Thyroid gland (tissue), 4 donors: ENCODE measurements around the gene CPNE4.

Source experiments
- POLR2A ChIP-seq, 2 donors: fragments of 450-650 bp; IDR thresholded peaks; one replicate each; pipeline ENCODE4 v1.6.1; 2017; ENCODE audit warnings: antibody characterized with exemption in 2 of 2, mild to moderate bottlenecking in 2 of 2, moderate library complexity in 1 of 2
- TF ChIP-seq, protein P1 (sequence below), 6 experiments: fragments of 200-600 bp in 3 of 6; fragments of 450-650 bp in 3 of 6; sonication (generic) in 3 of 6; IDR thresholded peaks; one replicate each; pipeline ENCODE4 v1.5.1; 2016 to 2019; ENCODE audit warnings: antibody characterized with exemption in 6 of 6, mild to moderate bottlenecking in 2 of 6, inconsistent platforms in 1 of 6, moderate library complexity in 1 of 6

DNA sequence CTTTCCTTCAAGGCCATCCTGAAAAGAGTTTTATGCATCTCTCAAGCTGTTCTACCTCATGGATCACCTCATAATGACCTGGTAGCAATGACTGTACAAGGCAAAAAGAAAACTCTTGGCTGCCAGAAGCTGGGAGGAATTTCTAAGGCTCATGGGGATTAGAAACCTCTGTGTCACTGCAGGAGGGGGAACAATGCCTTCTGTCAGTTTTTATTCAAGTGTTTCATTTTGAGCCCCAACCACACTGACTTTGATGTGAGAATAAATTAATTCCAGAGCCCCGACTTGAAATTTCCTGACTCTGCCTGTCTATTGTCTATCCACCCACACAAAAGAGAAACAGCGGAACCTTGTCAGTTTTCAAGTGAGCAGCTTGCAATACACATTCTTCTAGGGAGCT, 473.3 kb downstream of the CPNE4 start:
- TF ChIP-seq, protein P1, sequence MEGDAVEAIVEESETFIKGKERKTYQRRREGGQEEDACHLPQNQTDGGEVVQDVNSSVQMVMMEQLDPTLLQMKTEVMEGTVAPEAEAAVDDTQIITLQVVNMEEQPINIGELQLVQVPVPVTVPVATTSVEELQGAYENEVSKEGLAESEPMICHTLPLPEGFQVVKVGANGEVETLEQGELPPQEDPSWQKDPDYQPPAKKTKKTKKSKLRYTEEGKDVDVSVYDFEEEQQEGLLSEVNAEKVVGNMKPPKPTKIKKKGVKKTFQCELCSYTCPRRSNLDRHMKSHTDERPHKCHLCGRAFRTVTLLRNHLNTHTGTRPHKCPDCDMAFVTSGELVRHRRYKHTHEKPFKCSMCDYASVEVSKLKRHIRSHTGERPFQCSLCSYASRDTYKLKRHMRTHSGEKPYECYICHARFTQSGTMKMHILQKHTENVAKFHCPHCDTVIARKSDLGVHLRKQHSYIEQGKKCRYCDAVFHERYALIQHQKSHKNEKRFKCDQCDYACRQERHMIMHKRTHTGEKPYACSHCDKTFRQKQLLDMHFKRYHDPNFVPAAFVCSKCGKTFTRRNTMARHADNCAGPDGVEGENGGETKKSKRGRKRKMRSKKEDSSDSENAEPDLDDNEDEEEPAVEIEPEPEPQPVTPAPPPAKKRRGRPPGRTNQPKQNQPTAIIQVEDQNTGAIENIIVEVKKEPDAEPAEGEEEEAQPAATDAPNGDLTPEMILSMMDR (IDR thresholded peaks at IDR 0.05) = no peak
- no peak for TF ChIP-seq POLR2A (IDR thresholded peaks at IDR 0.05)
